Right renal cortex interstitium (tissue), 3 donors: ENCODE data around the gene UBA3. TPM values are rescaled to one million over a fixed set of nuclear protein-coding genes. Genes with fewer than 3 reads are reported as not detected.
A peak's percentile ranks its signal among the peaks of the same experiment; 100 is the strongest.

ENCODE experiments used
- DNase-seq, 3 donors: peaks; one replicate each; pipeline ENCODE4 v3.0.0-alpha.2; 2013; ENCODE audit warnings: low read depth in 3 of 3, low spot score in 2 of 3
- polyA plus RNA-seq, 3 donors: library from polyadenylated mRNA; unstranded; fragments of 120-200 nt; gene quantifications; one replicate each; pipeline ENCODE4 v1.2.1, GENCODE V29; 2013; ENCODE audit not compliant: insufficient read length in 3 of 3

UBA3 gene
- polyA plus RNA-seq, 3 donors: 71.4 to 77.5 (median 76.3) TPM

GRCh38 chr3:69102384-69102783 lies 22.2 kb upstream of the UBA3 start:
- DNase-seq: no peak

GRCh38 chr3:69099576-69099975 lies 19.4 kb upstream of the UBA3 start:
- DNase-seq: no peak

GRCh38 chr3:69097407-69098086 lies 17.4 kb upstream of the UBA3 start:
- no peak for DNase-seq

- DNase-seq: no peak
Measured at GRCh38 chr3:69096299-69096698, 16.1 kb upstream of the UBA3 start.

DNA sequence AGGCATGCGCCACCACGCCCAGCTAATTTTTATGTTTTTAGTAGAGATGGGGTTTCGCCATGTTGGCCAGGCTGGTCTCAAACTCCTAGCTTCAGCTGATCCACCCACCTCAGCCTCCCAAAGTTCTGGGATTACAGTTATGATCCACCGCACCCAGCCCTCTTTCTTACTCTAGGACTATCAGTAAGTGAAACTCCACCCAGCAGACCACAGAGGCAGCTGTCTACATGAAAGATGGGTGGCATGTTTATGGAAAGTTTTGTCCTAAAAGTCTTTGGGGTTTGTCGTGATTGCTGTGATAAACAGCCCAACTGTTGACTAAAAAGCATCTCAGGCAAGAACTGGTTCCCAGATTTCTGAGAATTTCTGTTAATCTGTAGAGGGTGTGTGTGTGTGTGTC lies 15.5 kb upstream of the UBA3 start:
- no peak for DNase-seq

DNA sequence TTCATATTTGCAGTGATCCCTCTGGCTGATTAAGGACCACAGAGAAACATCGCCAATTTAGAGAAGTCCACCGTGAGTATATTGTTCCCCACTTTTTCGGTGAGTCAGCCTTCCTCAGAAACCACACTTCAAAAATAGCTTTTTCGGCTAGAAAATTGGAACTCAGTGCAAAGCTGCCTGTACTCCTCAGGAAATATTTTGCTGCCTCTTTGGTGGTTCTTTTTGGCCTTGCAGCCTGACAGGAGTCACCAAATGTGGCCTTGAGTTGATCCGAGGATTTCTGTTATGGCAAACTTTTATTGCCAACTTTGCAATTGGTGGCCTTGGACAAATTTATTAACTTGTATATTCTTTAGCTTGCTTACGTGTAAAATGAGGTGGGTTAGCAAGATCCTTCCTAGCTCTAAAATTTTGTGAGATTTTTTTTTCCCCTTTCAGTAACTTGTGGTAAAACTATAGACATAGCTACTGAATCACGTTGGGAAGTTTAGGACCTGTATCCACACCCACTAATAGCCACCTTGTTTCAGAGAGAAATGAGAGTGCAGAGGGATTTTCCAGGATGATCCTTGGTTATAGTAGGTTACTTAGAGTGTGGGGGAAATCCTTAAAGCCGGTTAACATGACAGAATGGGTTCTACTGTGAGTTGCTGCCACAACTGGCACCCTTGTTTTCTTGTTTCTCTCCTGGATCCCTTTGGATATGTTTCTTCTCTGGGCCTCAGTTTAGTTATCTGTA lies 14.5 kb upstream of the UBA3 start:
- no peak for DNase-seq

DNA sequence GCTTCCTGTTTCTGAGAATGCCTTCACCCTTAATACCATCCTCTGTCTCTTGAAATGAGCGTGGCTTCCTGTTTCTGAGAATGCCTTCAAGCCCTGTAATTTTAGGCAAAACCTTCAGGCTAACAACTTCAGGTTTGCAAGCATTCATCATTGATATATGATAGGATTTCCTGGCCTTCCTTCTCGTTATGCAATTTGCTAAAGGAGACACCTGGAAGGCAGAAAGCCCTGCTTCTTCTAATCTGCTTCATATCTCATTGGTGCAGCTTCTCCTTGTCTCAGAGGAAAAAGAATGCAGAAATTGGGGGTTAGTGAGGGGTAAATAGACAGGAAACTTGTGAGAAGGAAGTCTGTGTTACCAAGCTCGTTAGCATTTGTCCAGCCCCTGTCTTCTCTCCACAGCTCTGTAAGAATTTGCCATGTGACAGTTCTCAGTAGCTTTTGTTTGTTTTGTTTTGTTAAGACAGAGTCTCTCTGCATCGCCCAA lies 11.9 kb upstream of the UBA3 start:
- DNase-seq: no peak

- DNase-seq: no peak
Measured at GRCh38 chr3:69091389-69092029, 11.3 kb upstream of the UBA3 start.

DNA sequence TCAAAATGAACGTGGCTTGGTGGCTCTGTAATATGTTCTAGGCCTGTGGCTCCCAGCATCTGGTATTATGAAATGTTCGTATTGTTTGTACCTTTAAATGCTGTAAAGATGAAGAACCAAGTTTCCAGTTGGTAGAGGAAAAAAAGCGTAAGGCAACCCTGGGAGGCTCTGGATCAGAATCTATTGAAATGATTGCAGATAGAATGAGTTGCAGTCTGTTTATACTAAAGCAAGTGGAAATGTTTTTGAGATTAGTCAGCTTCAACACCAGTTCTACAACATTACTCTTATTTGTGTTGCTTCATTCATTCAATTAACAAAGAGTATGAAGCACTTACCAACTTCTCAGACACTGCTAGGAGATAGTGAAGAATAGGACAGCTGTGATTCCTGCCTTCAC lies 9.9 kb upstream of the UBA3 start:
- no peak for DNase-seq

DNA sequence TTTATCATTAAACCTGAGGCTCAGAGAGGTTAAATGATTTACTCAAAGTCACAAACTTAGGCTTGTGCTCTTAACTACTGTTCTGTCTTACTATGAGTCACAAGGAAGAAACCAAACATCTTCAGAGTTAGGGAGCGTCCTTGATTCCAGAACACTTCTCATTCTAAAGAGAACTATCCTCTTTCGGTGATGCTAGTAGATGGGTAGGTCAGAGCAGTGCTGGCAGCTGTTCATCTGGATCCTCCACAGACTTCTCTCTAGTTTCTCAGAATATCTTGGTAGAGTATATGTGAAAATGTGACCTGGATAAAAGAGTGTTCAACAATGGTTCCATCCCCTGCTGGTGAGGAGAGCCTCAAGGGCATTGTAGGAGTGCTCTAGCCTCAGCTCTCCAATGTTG lies 7.9 kb upstream of the UBA3 start:
- DNase-seq: no peak

DNA sequence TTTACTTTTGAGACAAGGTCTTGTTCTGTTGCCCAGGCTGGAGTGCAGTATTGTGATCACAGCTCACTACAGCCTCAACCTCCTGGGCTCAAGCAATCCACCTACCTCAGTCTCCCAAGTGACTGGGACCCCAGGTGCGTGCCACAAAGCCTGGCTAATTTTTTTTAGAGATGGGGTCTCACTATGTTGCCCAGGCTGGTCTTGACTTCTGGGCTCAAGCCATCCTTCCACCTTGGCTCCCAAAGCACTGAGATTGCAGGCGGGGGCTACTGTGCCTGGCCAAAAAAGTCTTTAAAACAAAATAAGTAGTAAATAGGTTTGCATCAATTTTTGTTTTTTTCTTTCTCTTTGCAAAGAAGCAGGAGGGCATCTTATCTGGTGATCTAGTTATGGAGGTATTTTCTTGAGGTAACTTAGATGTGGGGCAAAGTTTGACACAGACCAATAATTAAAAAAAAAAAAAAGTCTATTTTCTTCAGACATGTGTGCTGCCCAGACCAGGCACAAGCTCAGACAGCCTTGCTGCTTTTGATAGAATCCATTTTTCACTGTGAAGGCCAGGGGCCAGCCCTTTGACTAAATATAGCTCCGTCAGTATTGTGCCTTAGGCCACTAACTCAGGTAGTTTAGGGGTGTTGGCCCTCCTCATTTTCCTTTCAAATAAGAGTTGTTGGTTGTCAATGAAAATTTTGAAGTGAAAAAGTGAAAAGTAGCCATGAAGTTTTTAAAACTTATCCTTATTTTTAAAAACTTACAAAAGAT lies 7.0 kb upstream of the UBA3 start:
- DNase-seq: no peak

DNA sequence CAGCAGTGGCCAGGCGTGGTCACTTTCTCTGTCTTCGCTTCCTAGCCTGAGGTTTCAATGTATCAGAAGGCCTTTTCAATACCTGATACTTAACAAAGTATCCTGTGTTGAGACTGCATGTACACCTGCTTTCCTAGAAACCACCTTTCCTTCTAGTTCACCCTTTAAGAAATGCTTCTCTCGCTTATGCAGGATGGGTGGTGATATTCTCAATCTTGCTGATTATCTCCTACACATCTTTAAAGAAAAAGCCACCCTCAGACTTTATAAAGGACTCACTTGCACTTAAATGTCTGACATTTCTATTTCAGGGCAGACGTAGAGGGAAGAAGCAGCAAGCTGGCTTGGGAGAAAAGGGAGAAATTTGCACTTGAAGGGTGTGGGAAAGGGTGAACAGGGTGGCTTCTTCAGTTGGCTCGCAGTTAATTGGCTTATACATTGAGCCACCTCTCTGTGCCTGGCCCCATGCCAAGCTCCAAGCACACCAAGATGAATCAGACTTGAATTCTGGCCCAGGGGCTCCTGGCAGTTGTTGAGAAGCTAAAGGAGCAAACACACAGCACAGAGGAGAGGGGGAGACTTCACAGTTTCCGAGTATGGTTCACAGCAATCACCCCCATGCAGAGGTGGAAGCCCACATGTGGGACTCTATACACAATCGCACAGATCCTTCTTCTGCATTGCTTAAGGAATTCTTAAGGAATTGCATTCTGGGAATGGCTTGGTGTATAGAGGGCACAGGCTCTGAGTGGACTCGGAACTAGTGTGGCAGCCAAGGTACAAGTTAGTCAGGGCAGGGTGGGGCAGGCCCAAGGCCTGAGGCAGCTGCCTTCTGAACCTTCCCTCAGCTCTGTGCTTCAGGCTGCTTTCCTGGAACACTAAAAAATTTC lies 5.9 kb upstream of the UBA3 start:
- no peak for DNase-seq

GRCh38 chr3:69085168-69085832 lies 5.1 kb upstream of the UBA3 start:
- no peak for DNase-seq

DNA sequence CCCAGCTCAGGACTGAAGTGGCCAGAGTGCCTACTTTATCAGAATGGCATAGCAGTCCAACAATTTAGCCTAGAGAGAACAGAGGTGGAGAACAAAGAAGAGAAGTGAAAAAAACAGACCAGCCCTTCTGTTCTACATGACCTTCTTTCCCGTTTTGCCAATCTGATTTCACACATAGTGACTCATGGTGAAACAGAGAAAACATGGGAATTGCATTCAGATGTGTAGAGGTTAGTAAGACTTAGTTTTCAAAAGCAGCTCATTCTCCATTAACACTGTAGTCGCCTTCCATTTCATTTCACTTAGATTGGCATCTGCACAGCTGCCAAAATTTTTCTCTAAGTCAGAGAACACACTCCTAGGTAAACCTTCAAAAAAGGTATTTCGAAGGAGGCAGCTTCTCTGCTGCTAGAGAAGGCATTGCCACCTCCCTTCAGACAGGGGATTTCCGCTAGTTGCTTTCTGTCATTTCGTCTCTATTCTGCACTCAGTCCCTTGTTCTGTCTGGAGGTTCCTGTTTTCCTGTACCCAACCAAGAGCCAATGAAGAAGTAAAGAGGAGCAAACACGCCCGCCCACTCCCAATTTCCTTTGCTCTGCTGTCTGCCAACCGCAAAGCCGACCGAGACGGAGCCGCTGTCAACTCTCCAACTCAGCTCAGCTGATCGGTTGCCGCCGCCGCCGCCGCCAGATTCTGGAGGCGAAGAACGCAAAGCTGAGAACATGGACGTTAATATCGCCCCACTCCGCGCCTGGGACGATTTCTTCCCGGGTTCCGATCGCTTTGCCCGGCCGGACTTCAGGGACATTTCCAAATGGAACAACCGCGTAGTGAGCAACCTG lies 4.4 kb upstream of the UBA3 start, which contains the start of gene ARL6IP5:
TSS of gene ARL6IP5 (plus strand) at position 612 of the 842 bp plus-strand sequence. CDS start at position 723, 111 bp downstream.
- peak in 2 of 3 donors; percentile 69 to 77 for DNase-seq

DNA sequence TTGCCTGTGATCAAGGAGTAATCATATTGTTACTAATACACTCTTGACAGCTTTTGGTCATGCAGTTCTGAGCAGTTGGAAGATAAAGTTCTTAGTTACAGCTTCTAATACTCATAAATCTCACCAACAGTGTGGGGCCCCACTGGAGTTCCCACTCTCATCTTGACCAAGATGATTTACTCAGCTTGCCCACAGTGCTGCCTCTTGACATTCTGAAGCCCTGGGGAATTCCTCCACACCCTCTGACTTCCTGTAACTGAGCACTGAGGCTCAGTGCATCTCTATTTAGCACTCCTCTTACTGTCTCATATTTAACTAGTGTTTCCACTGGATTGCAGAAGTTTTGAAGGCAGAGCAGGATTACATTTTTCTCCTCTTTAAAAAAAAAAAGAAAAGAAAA lies 2.6 kb upstream of the UBA3 start:
- DNase-seq: no peak

DNA sequence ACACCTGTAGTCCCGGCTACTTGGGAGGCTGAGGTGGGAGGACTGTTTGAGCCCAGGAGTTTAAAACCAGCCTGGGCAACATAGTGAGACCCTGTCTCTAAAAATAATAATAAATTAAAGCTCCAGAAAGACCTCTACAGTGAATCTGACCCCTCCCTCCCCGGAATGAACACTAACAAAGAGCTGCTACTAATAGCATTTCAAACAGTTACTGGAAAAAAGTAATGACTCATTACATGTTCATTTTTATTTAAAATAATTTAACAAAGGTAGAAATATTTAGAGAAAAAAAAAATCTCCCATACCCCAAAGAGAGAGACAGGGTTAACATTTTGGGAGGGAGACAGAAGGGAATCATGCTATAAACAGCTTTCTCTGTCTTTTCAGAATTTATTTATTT lies 2.2 kb upstream of the UBA3 start:
- no peak for DNase-seq

DNA sequence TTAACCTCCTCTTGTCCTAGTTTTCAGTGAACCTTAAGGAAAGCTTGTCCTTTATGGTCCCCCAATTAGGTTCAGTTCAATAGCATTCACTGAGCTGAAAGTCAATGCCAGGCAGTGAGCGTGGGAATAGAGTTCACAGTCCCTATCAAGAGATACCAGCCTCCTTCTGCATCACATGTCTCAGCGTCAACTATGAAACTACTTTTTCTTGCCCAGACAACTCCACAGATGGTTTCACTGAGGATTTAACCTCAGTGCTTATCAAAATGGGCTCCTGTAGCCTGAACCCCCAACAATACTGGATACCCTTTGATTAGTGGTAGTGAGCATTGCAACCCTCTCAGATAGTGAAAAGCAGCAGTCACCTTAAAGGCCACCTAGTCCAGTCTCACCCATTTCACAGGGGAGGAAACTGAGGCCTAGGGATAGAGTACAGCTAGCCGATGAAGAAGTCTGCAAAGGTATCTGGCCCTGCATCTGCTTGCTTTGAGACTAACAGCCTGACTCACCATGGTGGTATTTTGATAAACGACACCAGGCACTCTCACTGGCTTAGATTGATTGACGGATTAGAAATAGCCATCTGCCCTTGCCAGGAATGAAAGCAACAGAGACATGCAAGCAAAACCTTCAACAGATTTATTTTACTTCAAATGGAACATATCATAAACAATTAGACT lies 1.6 kb upstream of the UBA3 start:
- no peak for DNase-seq
